DOHH2 (cell line): ENCODE measurements around the gene TXNDC11.

ENCODE experiments used
- EZH2phosphoT487 ChIP-seq: fragments of 200-600 bp; sonication (generic); IDR thresholded peaks from 2 replicates; pipeline ENCODE4 v1.6.1; 2017; ENCODE audit warnings: borderline replicate concordance, mild to moderate bottlenecking, antibody characterized with exemption, low read length, moderate library complexity, mixed read lengths
- TF ChIP-seq, protein P1 (sequence below): fragments of 200-600 bp; sonication (generic); IDR thresholded peaks from one replicate; pipeline ENCODE4 v1.5.1; 2014; ENCODE audit warnings: antibody characterized with exemption, mild to moderate bottlenecking, low read depth, low read length; ENCODE audit not compliant: poor library complexity, severe bottlenecking

DNA sequence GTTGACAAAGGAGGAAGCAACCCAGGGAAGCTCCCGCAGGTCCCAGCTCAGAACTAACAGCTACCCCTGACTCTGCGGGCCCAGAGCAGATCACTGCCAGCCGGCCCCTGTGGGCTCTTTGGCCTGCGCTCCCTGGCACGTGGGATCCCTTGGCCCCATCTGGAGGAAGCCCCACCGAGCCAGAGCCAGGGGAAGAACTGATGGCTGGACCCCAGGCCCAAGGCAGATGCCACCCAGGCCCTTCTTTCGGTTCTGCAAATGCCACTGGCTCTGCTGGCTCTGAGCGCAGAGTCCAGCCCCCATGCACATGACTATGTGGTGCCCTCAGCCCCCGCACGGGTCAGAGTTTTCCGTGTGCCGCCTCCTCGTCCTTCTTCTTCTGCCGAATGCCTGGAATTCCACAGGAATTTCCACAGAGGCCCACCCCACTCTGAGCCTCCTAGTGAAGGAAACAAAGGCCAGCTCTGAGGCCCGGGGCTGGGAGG is 110.2 kb downstream of the TXNDC11 start:
- TF ChIP-seq, protein P1, sequence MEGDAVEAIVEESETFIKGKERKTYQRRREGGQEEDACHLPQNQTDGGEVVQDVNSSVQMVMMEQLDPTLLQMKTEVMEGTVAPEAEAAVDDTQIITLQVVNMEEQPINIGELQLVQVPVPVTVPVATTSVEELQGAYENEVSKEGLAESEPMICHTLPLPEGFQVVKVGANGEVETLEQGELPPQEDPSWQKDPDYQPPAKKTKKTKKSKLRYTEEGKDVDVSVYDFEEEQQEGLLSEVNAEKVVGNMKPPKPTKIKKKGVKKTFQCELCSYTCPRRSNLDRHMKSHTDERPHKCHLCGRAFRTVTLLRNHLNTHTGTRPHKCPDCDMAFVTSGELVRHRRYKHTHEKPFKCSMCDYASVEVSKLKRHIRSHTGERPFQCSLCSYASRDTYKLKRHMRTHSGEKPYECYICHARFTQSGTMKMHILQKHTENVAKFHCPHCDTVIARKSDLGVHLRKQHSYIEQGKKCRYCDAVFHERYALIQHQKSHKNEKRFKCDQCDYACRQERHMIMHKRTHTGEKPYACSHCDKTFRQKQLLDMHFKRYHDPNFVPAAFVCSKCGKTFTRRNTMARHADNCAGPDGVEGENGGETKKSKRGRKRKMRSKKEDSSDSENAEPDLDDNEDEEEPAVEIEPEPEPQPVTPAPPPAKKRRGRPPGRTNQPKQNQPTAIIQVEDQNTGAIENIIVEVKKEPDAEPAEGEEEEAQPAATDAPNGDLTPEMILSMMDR: no peak
- no peak for TF ChIP-seq EZH2phosphoT487
